Breast epithelium (tissue), 3 donors: ENCODE measurements around the gene ZNF429.

Source experiments
- POLR2A ChIP-seq: fragments of 450-650 bp; IDR thresholded peaks from one replicate; pipeline ENCODE4 v1.6.1; 2016; ENCODE audit warnings: antibody characterized with exemption, mild to moderate bottlenecking, moderate library complexity
- POLR2AphosphoS5 ChIP-seq, 3 donors: sonication (generic); formaldehyde crosslinking; IDR thresholded peaks; one replicate each; pipeline ENCODE4 v1.6.1; 2017; ENCODE audit warnings: antibody characterized with exemption in 3 of 3
- TF ChIP-seq, protein P1 (sequence below), 3 donors: fragments of 450-650 bp; IDR thresholded peaks; one replicate each; pipeline ENCODE4 v1.5.1; 2016 to 2017; ENCODE audit warnings: antibody characterized with exemption in 3 of 3, mild to moderate bottlenecking in 3 of 3, moderate library complexity in 3 of 3

DNA sequence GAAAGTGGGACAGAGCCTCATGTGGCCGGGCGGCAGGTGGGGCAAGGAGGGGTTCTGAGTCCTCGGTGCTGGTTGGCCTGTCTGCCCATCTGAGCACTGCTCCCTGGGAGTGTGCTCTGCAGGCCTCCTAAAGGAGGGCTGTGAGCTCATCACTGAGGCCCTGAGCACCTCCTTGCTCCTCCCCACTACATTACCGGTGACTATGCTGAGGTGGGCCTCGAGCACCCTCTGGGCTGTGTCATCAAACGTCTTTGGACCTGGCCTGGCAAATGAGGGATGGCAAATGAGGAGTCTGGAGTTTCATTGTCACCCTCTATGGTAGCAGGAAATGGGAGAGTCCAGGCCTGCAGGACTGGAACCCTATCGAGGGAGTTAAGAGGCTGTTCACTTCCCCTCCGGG is 38.8 kb upstream of the ZNF429 start:
- TF ChIP-seq POLR2A = no peak
- TF ChIP-seq, protein P1, sequence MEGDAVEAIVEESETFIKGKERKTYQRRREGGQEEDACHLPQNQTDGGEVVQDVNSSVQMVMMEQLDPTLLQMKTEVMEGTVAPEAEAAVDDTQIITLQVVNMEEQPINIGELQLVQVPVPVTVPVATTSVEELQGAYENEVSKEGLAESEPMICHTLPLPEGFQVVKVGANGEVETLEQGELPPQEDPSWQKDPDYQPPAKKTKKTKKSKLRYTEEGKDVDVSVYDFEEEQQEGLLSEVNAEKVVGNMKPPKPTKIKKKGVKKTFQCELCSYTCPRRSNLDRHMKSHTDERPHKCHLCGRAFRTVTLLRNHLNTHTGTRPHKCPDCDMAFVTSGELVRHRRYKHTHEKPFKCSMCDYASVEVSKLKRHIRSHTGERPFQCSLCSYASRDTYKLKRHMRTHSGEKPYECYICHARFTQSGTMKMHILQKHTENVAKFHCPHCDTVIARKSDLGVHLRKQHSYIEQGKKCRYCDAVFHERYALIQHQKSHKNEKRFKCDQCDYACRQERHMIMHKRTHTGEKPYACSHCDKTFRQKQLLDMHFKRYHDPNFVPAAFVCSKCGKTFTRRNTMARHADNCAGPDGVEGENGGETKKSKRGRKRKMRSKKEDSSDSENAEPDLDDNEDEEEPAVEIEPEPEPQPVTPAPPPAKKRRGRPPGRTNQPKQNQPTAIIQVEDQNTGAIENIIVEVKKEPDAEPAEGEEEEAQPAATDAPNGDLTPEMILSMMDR (IDR thresholded peaks at IDR 0.05) = no peak
- TF ChIP-seq POLR2AphosphoS5 (IDR thresholded peaks at IDR 0.05) = no peak
